Upper lobe of right lung (tissue), 1 donor: ENCODE measurements around the gene GLIS1. TPM values are rescaled to one million over a fixed set of nuclear protein-coding genes. Genes with fewer than 3 reads are reported as not detected.

Experiments
- ATAC-seq: fragments of 200-7000 bp; cut with Tn5 transposase; one replicate; pipeline ENCODE4 v1.9.1; 2020; ENCODE audit warnings: mild to moderate bottlenecking, moderate library complexity
- DNase-seq: peaks from one replicate; pipeline ENCODE4 v3.0.0-alpha.2; 2020
- H3K27ac ChIP-seq: fragments of 200-600 bp; one replicate; pipeline ENCODE4 v1.8.0; 2022
- H3K27me3 ChIP-seq: fragments of 200-600 bp; one replicate; pipeline ENCODE4 v1.8.0; 2022; ENCODE audit warnings: mild to moderate bottlenecking
- H3K36me3 ChIP-seq: fragments of 200-600 bp; one replicate; pipeline ENCODE4 v1.8.0; 2022
- H3K4me1 ChIP-seq: fragments of 200-600 bp; one replicate; pipeline ENCODE4 v1.8.0; 2022
- H3K4me3 ChIP-seq: fragments of 200-600 bp; one replicate; pipeline ENCODE4 v1.8.0; 2022; ENCODE audit warnings: mild to moderate bottlenecking
- H3K9me3 ChIP-seq: fragments of 200-600 bp; one replicate; pipeline ENCODE4 v1.8.0; 2022
- CTCF ChIP-seq: fragments of 200-600 bp; IDR thresholded peaks from one replicate; pipeline ENCODE4 v1.8.0; 2022; ENCODE audit warnings: antibody characterized with exemption
- intact Hi-C: fragments of 100-400 bp; cut with DNase I; formaldehyde crosslinking; loops from one replicate; pipeline ENCODE4 v1.11.0; 2022
- total RNA-seq: library from RNA; stranded (reverse); fragmentation: NEBNext Ultra II Directional; extraction: Animal tissue kit (Norgen Biotek cat#: 25700); gene quantifications from one replicate; pipeline ENCODE4 v1.2.1, GENCODE V29; 2021
- donor health status: DM: no; HTN: yes; CAD: no; lungs with severe emphysema.

GLIS1 gene
- total RNA-seq, 1 donor from 2014 or later, result 0.14 TPM

GRCh38 chr1:53517109-53517508 lies 221.9 kb downstream of the GLIS1 start:
- no peak for DNase-seq
- H3K4me1 ChIP-seq, result no peaks in the 10 kb centered on the region
- intact Hi-C loops, result no loop called here
- H3K36me3 ChIP-seq, result no peaks in the 10 kb centered on the region
- no peak overlapping the region for H3K4me3 ChIP-seq
- ATAC-seq, result no peak
- no peak for TF ChIP-seq CTCF
- no peaks in the 10 kb centered on the region for H3K27me3 ChIP-seq
- H3K9me3 ChIP-seq, result no peaks in the 10 kb centered on the region
- H3K27ac ChIP-seq, result no peak overlapping the region

- Histone ChIP-seq H3K36me3 (no peaks in the 10 kb centered on the region), H3K27ac (no peak overlapping the region), H3K4me3 (no peak overlapping the region), H3K27me3 (no peaks in the 10 kb centered on the region), H3K9me3 (no peaks in the 10 kb centered on the region), H3K4me1 (no peaks in the 10 kb centered on the region)
- intact Hi-C loops, result no loop called here
- ATAC-seq, result no peak
- DNase-seq, result no peak
- no peak for TF ChIP-seq CTCF
These were observed 222.8 kb downstream of the GLIS1 start for GRCh38 chr1:53516181-53516580.

- intact Hi-C loops, result no loop called here
These were observed 224.5 kb downstream of the GLIS1 start for GRCh38 chr1:53514436-53514835.

GRCh38 chr1:53513846-53514245 lies 225.1 kb downstream of the GLIS1 start:
- Histone ChIP-seq H3K4me1 (no peaks in the 10 kb centered on the region), H3K27me3 (no peaks in the 10 kb centered on the region), H3K36me3 (no peaks in the 10 kb centered on the region), H3K4me3 (no peak overlapping the region), H3K27ac (no peak overlapping the region), H3K9me3 (no peaks in the 10 kb centered on the region)
- intact Hi-C loops, result no loop called here
- ATAC-seq, result no peak
- TF ChIP-seq CTCF, result no peak
- DNase-seq, result no peak

More at GRCh38 chr1:53514436-53514835, 224.5 kb downstream of the GLIS1 start:
- Histone ChIP-seq H3K27me3 (no peaks in the 10 kb centered on the region), H3K9me3 (no peaks in the 10 kb centered on the region), H3K36me3 (no peaks in the 10 kb centered on the region), H3K27ac (no peak overlapping the region), H3K4me3 (no peak overlapping the region), H3K4me1 (no peaks in the 10 kb centered on the region)
- TF ChIP-seq CTCF, result no peak
- ATAC-seq (no peak), DNase-seq (no peak)

GRCh38 chr1:53512807-53513755 lies 225.9 kb downstream of the GLIS1 start:
- no peak overlapping the region for H3K27ac ChIP-seq
- no peaks in the 10 kb centered on the region for H3K27me3 ChIP-seq
- H3K4me1 ChIP-seq, result no peaks in the 10 kb centered on the region
- no peaks in the 10 kb centered on the region for H3K9me3 ChIP-seq
- no peaks in the 10 kb centered on the region for H3K36me3 ChIP-seq
- ATAC-seq (no peak), DNase-seq (no peak)
- intact Hi-C loops, result no loop called here
- no peak overlapping the region for H3K4me3 ChIP-seq
- TF ChIP-seq CTCF, result no peak
